K562 (cell line): Measurements from ENCODE around the gene FAM193A. TPM values are rescaled to one million over a fixed set of nuclear protein-coding genes. Genes with fewer than 3 reads are reported as not detected.

ENCODE experiments used
- CTBP1 ChIP-seq: fragments of 450-650 bp; IDR thresholded peaks from 2 replicates; pipeline ENCODE4 v1.6.1; 2016; ENCODE audit warnings: borderline replicate concordance
- DDX20 ChIP-seq: fragments of 450-650 bp; IDR thresholded peaks from 2 replicates; pipeline ENCODE4 v1.6.1; 2016; ENCODE audit warnings: missing genetic modification characterization, low read depth, mild to moderate bottlenecking, missing compliant biosample characterization, moderate library complexity
- GABPB1 ChIP-seq: sonication (generic); formaldehyde crosslinking; IDR thresholded peaks from 2 replicates; pipeline ENCODE4 v1.8.0; 2022; ENCODE audit warnings: mild to moderate bottlenecking, missing genetic modification reagents
- HMG20B ChIP-seq: fragments of 250-450 bp; sonication (Bioruptor Pico); IDR thresholded peaks from 2 replicates; pipeline ENCODE4 v1.5.0; 2021; ENCODE audit warnings: mild to moderate bottlenecking
- ILK ChIP-seq: fragments of 450-650 bp; IDR thresholded peaks from 2 replicates; pipeline ENCODE4 v1.6.1; 2016; ENCODE audit warnings: missing genetic modification characterization, low read depth, mild to moderate bottlenecking, missing compliant biosample characterization, moderate library complexity, borderline replicate concordance
- ZKSCAN1 ChIP-seq: fragments of 150-350 bp; IDR thresholded peaks from 2 replicates; pipeline ENCODE4 v1.6.1; 2016; ENCODE audit warnings: low read depth, low read length
- polyA plus RNA-seq, 8 experiments: library from polyadenylated mRNA; depleted of rRNA in 4 of 8; stranded (reverse) in 5 of 8; unstranded in 3 of 8; fragments of >200 nt; fragmentation: Nextera tagmentation in 2 of 8; fragmentation: Illumina TruSeq in 1 of 8; extraction: Ambion mirVana in 2 of 8; extraction: Trizol in 1 of 8; gene quantifications; 2 replicates each; pipeline versions ENCODE4 v1.2.1 to v1.2.3, GENCODE V29; 2011 to 2014; ENCODE audit warnings: inconsistent platforms in 1 of 8, missing spikeins in 1 of 8
- total RNA-seq, 7 experiments: library from RNA; depleted of rRNA in 6 of 7; stranded (reverse); fragments of >200 nt in 6 of 7; fragmentation: Illumina TruSeq in 2 of 7; extraction: Trizol in 2 of 7; gene quantifications; 2 replicates each; pipeline versions ENCODE4 v1.2.1 to v1.2.3, GENCODE V29; 2011 to 2021; ENCODE audit warnings: low replicate concordance in 1 of 7
- TF ChIP-seq, protein P1 (sequence below): fragments of 250-450 bp; sonication (Bioruptor Pico); IDR thresholded peaks from 2 replicates; pipeline ENCODE4 v1.4.0; 2020; ENCODE audit warnings: mild to moderate bottlenecking, moderate library complexity, borderline replicate concordance
- TF ChIP-seq, protein P2 (sequence below): fragments of 150-350 bp; IDR thresholded peaks from 2 replicates; pipeline ENCODE4 v1.6.1; 2014; ENCODE audit warnings: low read depth, mild to moderate bottlenecking, low read length, borderline replicate concordance
- TF ChIP-seq, protein P3 (sequence below): fragments of 250-450 bp; sonication (Bioruptor Pico); IDR thresholded peaks from 2 replicates; pipeline ENCODE4 v1.5.0; 2022; ENCODE audit warnings: mild to moderate bottlenecking
- TF ChIP-seq, protein P4 (sequence below): sonication (generic); formaldehyde crosslinking; IDR thresholded peaks from 2 replicates; pipeline ENCODE4 v1.8.1; 2023; ENCODE audit warnings: mild to moderate bottlenecking, missing genetic modification reagents
- TF ChIP-seq, protein P5 (sequence below): fragments of 250-450 bp; sonication (Bioruptor Pico); IDR thresholded peaks from 2 replicates; pipeline ENCODE4 v1.8.0; 2022; ENCODE audit warnings: inconsistent platforms
- TF ChIP-seq, protein P6 (sequence below), 2 experiments: fragments of 250-450 bp in 1 of 2; fragments of 450-650 bp in 1 of 2; sonication (Bioruptor Pico) in 1 of 2; IDR thresholded peaks; 2 replicates each; pipeline versions ENCODE4 v1.6.1 to v1.8.0; 2016 to 2021; ENCODE audit warnings: mild to moderate bottlenecking in 2 of 2, moderate library complexity in 2 of 2, missing compliant biosample characterization in 1 of 2, missing genetic modification characterization in 1 of 2

Gene FAM193A
- total and polyA plus RNA-seq, 9 of the 15 experiments (the other 6 are each of a cell fraction or from before 2014, with no cell fraction given): 0.46 to 24.6 (median 9.6) TPM

DNA sequence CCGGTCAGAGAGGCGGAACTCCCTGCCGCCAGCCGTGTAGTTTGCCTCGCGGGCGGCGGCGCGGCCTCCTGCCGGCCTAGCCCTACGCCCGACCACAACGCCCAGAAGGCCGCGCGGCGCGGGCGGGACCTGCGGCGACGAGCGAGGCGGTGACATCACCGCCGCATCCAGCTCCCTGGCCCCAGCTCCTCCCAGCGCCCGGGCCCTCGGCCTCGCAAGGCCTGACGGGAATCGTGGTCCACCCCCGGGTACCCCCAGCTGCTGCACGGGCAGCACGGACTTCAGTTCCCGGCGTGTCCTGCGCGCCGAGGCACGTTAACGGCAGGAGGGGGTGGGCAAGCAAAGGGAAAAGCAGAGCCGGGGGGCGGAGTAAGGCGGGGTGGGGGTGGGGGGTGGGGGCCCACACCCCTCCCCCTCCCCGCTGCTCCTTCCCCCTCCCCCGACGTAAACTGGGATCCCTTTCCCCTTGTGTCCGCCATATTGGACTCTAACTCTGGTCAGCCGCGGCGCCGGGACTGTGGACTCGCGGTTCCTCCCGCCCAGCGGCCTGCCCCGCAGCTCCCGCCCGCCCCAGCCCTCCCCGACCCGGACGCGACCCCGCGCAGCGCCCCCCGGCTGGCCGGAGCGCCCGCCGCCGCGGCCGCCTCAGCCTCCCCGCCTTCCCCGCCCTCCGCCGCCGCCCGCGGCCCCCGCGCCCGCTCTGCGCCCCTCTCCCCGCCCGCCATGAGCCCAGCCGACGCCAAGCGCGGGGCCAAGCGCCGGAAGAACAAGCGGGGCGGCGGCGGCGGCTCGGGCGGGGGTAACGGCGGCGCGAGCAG is at the start of gene FAM193A (continued):
- TF ChIP-seq, protein P1, sequence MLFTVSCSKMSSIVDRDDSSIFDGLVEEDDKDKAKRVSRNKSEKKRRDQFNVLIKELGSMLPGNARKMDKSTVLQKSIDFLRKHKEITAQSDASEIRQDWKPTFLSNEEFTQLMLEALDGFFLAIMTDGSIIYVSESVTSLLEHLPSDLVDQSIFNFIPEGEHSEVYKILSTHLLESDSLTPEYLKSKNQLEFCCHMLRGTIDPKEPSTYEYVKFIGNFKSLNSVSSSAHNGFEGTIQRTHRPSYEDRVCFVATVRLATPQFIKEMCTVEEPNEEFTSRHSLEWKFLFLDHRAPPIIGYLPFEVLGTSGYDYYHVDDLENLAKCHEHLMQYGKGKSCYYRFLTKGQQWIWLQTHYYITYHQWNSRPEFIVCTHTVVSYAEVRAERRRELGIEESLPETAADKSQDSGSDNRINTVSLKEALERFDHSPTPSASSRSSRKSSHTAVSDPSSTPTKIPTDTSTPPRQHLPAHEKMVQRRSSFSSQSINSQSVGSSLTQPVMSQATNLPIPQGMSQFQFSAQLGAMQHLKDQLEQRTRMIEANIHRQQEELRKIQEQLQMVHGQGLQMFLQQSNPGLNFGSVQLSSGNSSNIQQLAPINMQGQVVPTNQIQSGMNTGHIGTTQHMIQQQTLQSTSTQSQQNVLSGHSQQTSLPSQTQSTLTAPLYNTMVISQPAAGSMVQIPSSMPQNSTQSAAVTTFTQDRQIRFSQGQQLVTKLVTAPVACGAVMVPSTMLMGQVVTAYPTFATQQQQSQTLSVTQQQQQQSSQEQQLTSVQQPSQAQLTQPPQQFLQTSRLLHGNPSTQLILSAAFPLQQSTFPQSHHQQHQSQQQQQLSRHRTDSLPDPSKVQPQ (CRISPR knock-in tag): no peak
- TF ChIP-seq GABPB1 (CRISPR knock-in tag): peak; percentile 78
- TF ChIP-seq, protein P2, sequence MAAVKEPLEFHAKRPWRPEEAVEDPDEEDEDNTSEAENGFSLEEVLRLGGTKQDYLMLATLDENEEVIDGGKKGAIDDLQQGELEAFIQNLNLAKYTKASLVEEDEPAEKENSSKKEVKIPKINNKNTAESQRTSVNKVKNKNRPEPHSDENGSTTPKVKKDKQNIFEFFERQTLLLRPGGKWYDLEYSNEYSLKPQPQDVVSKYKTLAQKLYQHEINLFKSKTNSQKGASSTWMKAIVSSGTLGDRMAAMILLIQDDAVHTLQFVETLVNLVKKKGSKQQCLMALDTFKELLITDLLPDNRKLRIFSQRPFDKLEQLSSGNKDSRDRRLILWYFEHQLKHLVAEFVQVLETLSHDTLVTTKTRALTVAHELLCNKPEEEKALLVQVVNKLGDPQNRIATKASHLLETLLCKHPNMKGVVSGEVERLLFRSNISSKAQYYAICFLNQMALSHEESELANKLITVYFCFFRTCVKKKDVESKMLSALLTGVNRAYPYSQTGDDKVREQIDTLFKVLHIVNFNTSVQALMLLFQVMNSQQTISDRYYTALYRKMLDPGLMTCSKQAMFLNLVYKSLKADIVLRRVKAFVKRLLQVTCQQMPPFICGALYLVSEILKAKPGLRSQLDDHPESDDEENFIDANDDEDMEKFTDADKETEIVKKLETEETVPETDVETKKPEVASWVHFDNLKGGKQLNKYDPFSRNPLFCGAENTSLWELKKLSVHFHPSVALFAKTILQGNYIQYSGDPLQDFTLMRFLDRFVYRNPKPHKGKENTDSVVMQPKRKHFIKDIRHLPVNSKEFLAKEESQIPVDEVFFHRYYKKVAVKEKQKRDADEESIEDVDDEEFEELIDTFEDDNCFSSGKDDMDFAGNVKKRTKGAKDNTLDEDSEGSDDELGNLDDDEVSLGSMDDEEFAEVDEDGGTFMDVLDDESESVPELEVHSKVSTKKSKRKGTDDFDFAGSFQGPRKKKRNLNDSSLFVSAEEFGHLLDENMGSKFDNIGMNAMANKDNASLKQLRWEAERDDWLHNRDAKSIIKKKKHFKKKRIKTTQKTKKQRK: no peak
- no peak for TF ChIP-seq DDX20 (tag)
- TF ChIP-seq, protein P3, sequence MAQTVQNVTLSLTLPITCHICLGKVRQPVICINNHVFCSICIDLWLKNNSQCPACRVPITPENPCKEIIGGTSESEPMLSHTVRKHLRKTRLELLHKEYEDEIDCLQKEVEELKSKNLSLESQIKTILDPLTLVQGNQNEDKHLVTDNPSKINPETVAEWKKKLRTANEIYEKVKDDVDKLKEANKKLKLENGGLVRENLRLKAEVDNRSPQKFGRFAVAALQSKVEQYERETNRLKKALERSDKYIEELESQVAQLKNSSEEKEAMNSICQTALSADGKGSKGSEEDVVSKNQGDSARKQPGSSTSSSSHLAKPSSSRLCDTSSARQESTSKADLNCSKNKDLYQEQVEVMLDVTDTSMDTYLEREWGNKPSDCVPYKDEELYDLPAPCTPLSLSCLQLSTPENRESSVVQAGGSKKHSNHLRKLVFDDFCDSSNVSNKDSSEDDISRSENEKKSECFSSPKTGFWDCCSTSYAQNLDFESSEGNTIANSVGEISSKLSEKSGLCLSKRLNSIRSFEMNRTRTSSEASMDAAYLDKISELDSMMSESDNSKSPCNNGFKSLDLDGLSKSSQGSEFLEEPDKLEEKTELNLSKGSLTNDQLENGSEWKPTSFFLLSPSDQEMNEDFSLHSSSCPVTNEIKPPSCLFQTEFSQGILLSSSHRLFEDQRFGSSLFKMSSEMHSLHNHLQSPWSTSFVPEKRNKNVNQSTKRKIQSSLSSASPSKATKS (CRISPR knock-in tag): no peak
- TF ChIP-seq, protein P4, sequence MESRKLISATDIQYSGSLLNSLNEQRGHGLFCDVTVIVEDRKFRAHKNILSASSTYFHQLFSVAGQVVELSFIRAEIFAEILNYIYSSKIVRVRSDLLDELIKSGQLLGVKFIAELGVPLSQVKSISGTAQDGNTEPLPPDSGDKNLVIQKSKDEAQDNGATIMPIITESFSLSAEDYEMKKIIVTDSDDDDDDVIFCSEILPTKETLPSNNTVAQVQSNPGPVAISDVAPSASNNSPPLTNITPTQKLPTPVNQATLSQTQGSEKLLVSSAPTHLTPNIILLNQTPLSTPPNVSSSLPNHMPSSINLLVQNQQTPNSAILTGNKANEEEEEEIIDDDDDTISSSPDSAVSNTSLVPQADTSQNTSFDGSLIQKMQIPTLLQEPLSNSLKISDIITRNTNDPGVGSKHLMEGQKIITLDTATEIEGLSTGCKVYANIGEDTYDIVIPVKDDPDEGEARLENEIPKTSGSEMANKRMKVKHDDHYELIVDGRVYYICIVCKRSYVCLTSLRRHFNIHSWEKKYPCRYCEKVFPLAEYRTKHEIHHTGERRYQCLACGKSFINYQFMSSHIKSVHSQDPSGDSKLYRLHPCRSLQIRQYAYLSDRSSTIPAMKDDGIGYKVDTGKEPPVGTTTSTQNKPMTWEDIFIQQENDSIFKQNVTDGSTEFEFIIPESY (CRISPR knock-in tag): no peak
- TF ChIP-seq ZKSCAN1: no peak
- no peak for TF ChIP-seq HMG20B (CRISPR knock-in tag)
- TF ChIP-seq, protein P5, sequence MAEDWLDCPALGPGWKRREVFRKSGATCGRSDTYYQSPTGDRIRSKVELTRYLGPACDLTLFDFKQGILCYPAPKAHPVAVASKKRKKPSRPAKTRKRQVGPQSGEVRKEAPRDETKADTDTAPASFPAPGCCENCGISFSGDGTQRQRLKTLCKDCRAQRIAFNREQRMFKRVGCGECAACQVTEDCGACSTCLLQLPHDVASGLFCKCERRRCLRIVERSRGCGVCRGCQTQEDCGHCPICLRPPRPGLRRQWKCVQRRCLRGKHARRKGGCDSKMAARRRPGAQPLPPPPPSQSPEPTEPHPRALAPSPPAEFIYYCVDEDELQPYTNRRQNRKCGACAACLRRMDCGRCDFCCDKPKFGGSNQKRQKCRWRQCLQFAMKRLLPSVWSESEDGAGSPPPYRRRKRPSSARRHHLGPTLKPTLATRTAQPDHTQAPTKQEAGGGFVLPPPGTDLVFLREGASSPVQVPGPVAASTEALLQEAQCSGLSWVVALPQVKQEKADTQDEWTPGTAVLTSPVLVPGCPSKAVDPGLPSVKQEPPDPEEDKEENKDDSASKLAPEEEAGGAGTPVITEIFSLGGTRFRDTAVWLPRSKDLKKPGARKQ (CRISPR knock-in tag): no peak
- TF ChIP-seq CTBP1: peak; percentile 82; the same call in 1 of the 2 replicates
- no peak for TF ChIP-seq ILK
- TF ChIP-seq, protein P6, sequence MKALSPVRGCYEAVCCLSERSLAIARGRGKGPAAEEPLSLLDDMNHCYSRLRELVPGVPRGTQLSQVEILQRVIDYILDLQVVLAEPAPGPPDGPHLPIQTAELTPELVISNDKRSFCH (CRISPR knock-in tag; IDR thresholded peaks at IDR 0.05): no peak
- TF ChIP-seq, protein P6 (tag; IDR thresholded peaks at IDR 0.05): no peak
